HG03521 (cell line): ENCODE data around the gene PDZD4.

Source experiments
- ATAC-seq: cut with Tn5 transposase; IDR thresholded peaks from one replicate; pipeline ENCODE4 v1.9.1; 2021; ENCODE audit warnings: mild to moderate bottlenecking, moderate library complexity; ENCODE audit not compliant: unreplicated experiment

Gene PDZD4

GRCh38 chrX:153763298-153763932 lies 66.9 kb downstream of the PDZD4 start:
- ATAC-seq: no peak

DNA sequence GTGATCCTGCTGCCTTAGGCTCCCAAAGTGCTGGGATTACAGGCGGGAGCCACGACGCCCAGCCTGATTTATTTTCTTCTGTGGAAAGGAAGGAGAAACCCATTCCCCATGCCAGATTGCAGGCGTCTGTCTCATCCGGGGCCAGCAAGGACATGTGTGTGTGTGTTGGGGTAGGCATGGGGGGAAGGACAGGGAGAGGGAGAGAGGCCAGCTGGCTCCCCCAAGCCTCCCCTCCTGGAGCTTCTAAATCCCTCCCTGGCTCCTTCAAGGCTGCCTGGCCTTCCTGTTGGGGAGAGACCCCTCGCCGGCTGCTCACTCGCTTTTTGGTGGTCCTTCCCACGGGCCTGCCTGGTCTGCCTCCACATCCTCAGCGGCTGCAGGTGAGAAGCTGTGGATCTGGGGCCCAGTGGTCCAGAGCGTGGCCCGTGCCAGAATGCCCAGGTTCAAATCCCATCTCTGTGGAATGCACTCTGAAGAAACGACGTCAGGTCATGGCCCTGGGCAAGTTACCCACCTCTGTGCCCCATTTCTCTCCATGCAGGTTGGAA lies 67.6 kb downstream of the PDZD4 start:
- ATAC-seq: no peak

DNA sequence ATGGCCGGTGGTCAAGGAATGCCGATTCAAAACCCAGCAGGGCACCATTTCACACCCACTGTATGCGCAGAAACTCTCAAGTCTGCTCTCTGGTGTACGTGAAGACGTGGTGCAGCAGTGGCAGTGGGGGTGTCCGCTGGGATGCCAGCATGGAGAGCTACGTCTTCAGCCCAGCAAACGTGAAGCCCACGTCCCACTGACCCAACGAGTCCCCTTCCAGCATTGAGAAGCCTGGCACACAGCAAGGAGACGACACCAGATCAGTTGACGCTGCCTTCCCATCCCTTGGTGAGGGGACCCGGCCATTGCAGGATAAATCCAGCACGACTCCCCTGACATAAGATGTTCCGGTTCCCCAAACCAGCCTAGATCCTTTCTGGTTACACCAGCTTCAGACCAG lies 68.5 kb downstream of the PDZD4 start:
- no peak for ATAC-seq

GRCh38 chrX:153755136-153755535 lies 75.2 kb downstream of the PDZD4 start:
- ATAC-seq: no peak
